ENCODE results near the gene HJURP.

DNA sequence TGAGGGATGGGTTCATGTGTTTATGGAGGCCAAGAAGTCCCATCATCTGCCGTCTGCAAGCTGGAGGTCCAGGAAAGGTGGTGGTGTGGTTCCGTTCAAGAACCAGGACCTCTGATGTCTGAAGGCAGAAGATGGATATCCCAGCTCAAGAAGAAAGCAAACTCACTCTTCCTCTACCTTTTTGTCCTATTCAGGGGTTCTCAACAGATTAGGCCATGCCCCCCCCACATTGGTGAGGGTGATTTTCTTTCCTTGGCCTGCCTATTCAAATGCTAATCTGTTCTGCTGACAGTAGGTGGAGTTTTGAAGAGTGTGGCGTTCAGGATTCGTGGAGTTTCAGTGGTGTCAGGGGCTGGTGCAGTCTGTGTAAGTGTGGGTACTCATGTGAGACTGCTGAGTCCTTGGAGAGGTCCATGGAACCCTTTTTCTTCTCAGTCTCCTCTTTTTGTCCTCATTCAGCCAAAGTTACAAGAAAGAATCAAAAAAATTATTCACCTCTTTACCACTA is 8.0 kb upstream of the HJURP start:
- TF ChIP-seq, protein P1, sequence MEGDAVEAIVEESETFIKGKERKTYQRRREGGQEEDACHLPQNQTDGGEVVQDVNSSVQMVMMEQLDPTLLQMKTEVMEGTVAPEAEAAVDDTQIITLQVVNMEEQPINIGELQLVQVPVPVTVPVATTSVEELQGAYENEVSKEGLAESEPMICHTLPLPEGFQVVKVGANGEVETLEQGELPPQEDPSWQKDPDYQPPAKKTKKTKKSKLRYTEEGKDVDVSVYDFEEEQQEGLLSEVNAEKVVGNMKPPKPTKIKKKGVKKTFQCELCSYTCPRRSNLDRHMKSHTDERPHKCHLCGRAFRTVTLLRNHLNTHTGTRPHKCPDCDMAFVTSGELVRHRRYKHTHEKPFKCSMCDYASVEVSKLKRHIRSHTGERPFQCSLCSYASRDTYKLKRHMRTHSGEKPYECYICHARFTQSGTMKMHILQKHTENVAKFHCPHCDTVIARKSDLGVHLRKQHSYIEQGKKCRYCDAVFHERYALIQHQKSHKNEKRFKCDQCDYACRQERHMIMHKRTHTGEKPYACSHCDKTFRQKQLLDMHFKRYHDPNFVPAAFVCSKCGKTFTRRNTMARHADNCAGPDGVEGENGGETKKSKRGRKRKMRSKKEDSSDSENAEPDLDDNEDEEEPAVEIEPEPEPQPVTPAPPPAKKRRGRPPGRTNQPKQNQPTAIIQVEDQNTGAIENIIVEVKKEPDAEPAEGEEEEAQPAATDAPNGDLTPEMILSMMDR (conservative IDR thresholded peaks at IDR 0.05; ENCODE audit: low read length), result no peak; the same call in 1 of the 2 replicates
- TF ChIP-seq EZH2phosphoT487 (IDR thresholded peaks at IDR 0.05; ENCODE audit: borderline replicate concordance), result no peak
